K562 (cell line): ENCODE data around the gene ISLR2. TPM values are rescaled to one million over a fixed set of nuclear protein-coding genes. Genes with fewer than 3 reads are reported as not detected.

Source experiments
- ZBED1 ChIP-seq: IDR thresholded peaks from 2 replicates; pipeline ENCODE4 v1.6.1; 2014
- ZNF23 ChIP-seq: fragments of 250-450 bp; sonication (Bioruptor Pico); IDR thresholded peaks from 2 replicates; pipeline ENCODE4 v1.4.0; 2020; ENCODE audit warnings: mild to moderate bottlenecking
- polyA plus RNA-seq, 8 experiments: library from polyadenylated mRNA; depleted of rRNA in 4 of 8; stranded (reverse) in 5 of 8; unstranded in 3 of 8; fragments of >200 nt; fragmentation: Nextera tagmentation in 2 of 8; fragmentation: Illumina TruSeq in 1 of 8; extraction: Ambion mirVana in 2 of 8; extraction: Trizol in 1 of 8; gene quantifications; 2 replicates each; pipeline versions ENCODE4 v1.2.1 to v1.2.3, GENCODE V29; 2011 to 2014; ENCODE audit warnings: inconsistent platforms in 1 of 8, missing spikeins in 1 of 8
- total RNA-seq, 7 experiments: library from RNA; depleted of rRNA in 6 of 7; stranded (reverse); fragments of >200 nt in 6 of 7; fragmentation: Illumina TruSeq in 2 of 7; extraction: Trizol in 2 of 7; gene quantifications; 2 replicates each; pipeline versions ENCODE4 v1.2.1 to v1.2.3, GENCODE V29; 2011 to 2021; ENCODE audit warnings: low replicate concordance in 1 of 7
- TF ChIP-seq, protein P1 (sequence below): fragments of 200-600 bp; sonication (generic); IDR thresholded peaks from one replicate; pipeline ENCODE4 v1.6.1; 2012; ENCODE audit warnings: mild to moderate bottlenecking, low read depth, low read length, inconsistent platforms

ISLR2 gene
- total and polyA plus RNA-seq, 9 of the 15 experiments (the other 6 are each of a cell fraction or from before 2014, with no cell fraction given): not detected

DNA sequence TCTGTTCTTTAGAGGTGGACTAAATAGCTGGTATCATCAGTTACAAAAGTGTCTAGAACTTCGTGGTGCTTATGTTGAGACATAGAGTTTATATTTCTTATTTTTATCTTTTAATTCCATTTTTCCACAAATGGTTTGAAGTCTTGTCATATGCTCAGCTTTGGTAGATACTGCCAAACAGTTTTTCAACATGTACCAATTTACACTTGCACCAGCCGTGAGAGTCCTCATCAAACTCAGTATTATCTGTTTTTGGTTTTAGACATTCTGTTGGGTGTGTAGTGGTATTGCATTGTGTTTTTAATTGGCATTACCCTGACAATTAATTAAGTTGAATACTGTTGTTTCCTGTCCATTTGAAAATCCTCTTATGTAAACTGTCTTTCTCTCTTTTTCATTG lies 16.7 kb downstream of the ISLR2 start (continued):
- TF ChIP-seq, protein P1, sequence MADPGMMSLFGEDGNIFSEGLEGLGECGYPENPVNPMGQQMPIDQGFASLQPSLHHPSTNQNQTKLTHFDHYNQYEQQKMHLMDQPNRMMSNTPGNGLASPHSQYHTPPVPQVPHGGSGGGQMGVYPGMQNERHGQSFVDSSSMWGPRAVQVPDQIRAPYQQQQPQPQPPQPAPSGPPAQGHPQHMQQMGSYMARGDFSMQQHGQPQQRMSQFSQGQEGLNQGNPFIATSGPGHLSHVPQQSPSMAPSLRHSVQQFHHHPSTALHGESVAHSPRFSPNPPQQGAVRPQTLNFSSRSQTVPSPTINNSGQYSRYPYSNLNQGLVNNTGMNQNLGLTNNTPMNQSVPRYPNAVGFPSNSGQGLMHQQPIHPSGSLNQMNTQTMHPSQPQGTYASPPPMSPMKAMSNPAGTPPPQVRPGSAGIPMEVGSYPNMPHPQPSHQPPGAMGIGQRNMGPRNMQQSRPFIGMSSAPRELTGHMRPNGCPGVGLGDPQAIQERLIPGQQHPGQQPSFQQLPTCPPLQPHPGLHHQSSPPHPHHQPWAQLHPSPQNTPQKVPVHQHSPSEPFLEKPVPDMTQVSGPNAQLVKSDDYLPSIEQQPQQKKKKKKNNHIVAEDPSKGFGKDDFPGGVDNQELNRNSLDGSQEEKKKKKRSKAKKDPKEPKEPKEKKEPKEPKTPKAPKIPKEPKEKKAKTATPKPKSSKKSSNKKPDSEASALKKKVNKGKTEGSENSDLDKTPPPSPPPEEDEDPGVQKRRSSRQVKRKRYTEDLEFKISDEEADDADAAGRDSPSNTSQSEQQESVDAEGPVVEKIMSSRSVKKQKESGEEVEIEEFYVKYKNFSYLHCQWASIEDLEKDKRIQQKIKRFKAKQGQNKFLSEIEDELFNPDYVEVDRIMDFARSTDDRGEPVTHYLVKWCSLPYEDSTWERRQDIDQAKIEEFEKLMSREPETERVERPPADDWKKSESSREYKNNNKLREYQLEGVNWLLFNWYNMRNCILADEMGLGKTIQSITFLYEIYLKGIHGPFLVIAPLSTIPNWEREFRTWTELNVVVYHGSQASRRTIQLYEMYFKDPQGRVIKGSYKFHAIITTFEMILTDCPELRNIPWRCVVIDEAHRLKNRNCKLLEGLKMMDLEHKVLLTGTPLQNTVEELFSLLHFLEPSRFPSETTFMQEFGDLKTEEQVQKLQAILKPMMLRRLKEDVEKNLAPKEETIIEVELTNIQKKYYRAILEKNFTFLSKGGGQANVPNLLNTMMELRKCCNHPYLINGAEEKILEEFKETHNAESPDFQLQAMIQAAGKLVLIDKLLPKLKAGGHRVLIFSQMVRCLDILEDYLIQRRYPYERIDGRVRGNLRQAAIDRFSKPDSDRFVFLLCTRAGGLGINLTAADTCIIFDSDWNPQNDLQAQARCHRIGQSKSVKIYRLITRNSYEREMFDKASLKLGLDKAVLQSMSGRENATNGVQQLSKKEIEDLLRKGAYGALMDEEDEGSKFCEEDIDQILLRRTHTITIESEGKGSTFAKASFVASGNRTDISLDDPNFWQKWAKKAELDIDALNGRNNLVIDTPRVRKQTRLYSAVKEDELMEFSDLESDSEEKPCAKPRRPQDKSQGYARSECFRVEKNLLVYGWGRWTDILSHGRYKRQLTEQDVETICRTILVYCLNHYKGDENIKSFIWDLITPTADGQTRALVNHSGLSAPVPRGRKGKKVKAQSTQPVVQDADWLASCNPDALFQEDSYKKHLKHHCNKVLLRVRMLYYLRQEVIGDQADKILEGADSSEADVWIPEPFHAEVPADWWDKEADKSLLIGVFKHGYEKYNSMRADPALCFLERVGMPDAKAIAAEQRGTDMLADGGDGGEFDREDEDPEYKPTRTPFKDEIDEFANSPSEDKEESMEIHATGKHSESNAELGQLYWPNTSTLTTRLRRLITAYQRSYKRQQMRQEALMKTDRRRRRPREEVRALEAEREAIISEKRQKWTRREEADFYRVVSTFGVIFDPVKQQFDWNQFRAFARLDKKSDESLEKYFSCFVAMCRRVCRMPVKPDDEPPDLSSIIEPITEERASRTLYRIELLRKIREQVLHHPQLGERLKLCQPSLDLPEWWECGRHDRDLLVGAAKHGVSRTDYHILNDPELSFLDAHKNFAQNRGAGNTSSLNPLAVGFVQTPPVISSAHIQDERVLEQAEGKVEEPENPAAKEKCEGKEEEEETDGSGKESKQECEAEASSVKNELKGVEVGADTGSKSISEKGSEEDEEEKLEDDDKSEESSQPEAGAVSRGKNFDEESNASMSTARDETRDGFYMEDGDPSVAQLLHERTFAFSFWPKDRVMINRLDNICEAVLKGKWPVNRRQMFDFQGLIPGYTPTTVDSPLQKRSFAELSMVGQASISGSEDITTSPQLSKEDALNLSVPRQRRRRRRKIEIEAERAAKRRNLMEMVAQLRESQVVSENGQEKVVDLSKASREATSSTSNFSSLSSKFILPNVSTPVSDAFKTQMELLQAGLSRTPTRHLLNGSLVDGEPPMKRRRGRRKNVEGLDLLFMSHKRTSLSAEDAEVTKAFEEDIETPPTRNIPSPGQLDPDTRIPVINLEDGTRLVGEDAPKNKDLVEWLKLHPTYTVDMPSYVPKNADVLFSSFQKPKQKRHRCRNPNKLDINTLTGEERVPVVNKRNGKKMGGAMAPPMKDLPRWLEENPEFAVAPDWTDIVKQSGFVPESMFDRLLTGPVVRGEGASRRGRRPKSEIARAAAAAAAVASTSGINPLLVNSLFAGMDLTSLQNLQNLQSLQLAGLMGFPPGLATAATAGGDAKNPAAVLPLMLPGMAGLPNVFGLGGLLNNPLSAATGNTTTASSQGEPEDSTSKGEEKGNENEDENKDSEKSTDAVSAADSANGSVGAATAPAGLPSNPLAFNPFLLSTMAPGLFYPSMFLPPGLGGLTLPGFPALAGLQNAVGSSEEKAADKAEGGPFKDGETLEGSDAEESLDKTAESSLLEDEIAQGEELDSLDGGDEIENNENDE: no peak
- TF ChIP-seq ZBED1: no peak
- no peak for TF ChIP-seq ZNF23 (CRISPR knock-in tag)
